GM23248 (cell line): ENCODE results near the gene RTEL1. TPM values are rescaled to one million over a fixed set of nuclear protein-coding genes. Genes with fewer than 3 reads are reported as not detected.

Experiments used
- DNase-seq: peaks from one replicate; pipeline ENCODE4 v3.0.0-alpha.2; 2015
- H2AFZ ChIP-seq: fragments of 200-600 bp; sonication (generic); 2 replicates; pipeline ENCODE4 v1.6.1; 2016; ENCODE audit warnings: antibody characterized with exemption
- H3F3A ChIP-seq: fragments of 200-600 bp; sonication (generic); 2 replicates; pipeline ENCODE4 v1.6.1; 2016; ENCODE audit warnings: mild to moderate bottlenecking, antibody characterized with exemption, mixed run types; ENCODE audit not compliant: insufficient read depth
- H3K27ac ChIP-seq: fragments of 200-600 bp; sonication (generic); 2 replicates; pipeline ENCODE4 v1.5.1; 2016; ENCODE audit warnings: mild to moderate bottlenecking
- H3K27me3 ChIP-seq: fragments of 200-600 bp; sonication (generic); replicated peaks from 2 replicates; pipeline ENCODE4 v1.6.1; 2016; ENCODE audit warnings: mild to moderate bottlenecking; ENCODE audit not compliant: insufficient read depth
- H3K36me3 ChIP-seq: fragments of 200-600 bp; sonication (generic); 2 replicates; pipeline ENCODE4 v1.6.1; 2016; ENCODE audit warnings: low read depth, mild to moderate bottlenecking
- H3K4me1 ChIP-seq: fragments of 200-600 bp; sonication (generic); 2 replicates; pipeline ENCODE4 v1.6.1; 2016; ENCODE audit warnings: mild to moderate bottlenecking; ENCODE audit not compliant: insufficient read depth
- H3K4me2 ChIP-seq: fragments of 200-600 bp; sonication (generic); one replicate; pipeline ENCODE4 v1.6.1; 2016; ENCODE audit warnings: mild to moderate bottlenecking; ENCODE audit not compliant: unreplicated experiment
- H3K4me3 ChIP-seq: fragments of 200-600 bp; sonication (generic); 2 replicates; pipeline ENCODE4 v1.5.1; 2016; ENCODE audit warnings: mild to moderate bottlenecking
- H3K79me2 ChIP-seq: fragments of 200-600 bp; sonication (generic); 2 replicates; pipeline ENCODE4 v1.6.1; 2016; ENCODE audit warnings: mild to moderate bottlenecking; ENCODE audit not compliant: insufficient read depth
- H3K9ac ChIP-seq: fragments of 200-600 bp; sonication (generic); 2 replicates; pipeline ENCODE4 v1.6.1; 2016; ENCODE audit warnings: mild to moderate bottlenecking
- H3K9me2 ChIP-seq: fragments of 200-600 bp; sonication (generic); 2 replicates; pipeline ENCODE4 v1.6.1; 2016; ENCODE audit warnings: mixed run types, mild to moderate bottlenecking, moderate library complexity; ENCODE audit not compliant: insufficient read depth
- H3K9me3 ChIP-seq: fragments of 200-600 bp; sonication (generic); one replicate; pipeline ENCODE4 v1.6.1; 2017; ENCODE audit warnings: low read depth
- H4K20me1 ChIP-seq: fragments of 200-600 bp; sonication (generic); 2 replicates; pipeline ENCODE4 v1.6.0; 2016; ENCODE audit not compliant: insufficient read depth
- EZH2 ChIP-seq: fragments of 200-600 bp; sonication (generic); IDR thresholded peaks from 2 replicates; pipeline ENCODE4 v1.6.1; 2018; ENCODE audit warnings: antibody characterized with exemption, mild to moderate bottlenecking; ENCODE audit not compliant: insufficient read depth, poor library complexity, severe bottlenecking
- EZH2phosphoT487 ChIP-seq: fragments of 200-600 bp; sonication (generic); IDR thresholded peaks from 2 replicates; pipeline ENCODE4 v1.6.1; 2018; ENCODE audit warnings: antibody characterized with exemption, moderate library complexity, mild to moderate bottlenecking, low read depth; ENCODE audit not compliant: insufficient read depth
- whole genome bisulfite sequencing, 2 experiments: methylation state at CpG; one replicate each; pipeline ENCODE4 v1.1.6; 2015 to 2017; ENCODE audit warnings: low lambda C conversion rate in 2 of 2, low coverage in 1 of 2; ENCODE audit errors: missing lambda C conversion rate in 2 of 2; 5-methylcytosine and 5-hydroxymethylcytosine counted together
- in situ Hi-C: fragments of 300-500 bp; cut with MboI; formaldehyde crosslinking; loops from 2 replicates; pipeline ENCODE4 v1.15.0; 2020
- polyA plus RNA-seq: library from polyadenylated mRNA; unstranded; fragments of >200 nt; fragmentation: Nextera tagmentation; extraction: Ambion mirVana; gene quantifications from 2 replicates; pipeline ENCODE4 v1.2.1, GENCODE V29; 2016
- small RNA-seq: library from RNA; depleted of rRNA; stranded (forward); fragments of <200 nt; gene quantifications from one replicate; pipeline ENCODE3, GENCODE V24; 2014; ENCODE audit warnings: low read depth, low replicate concordance
- total RNA-seq: library from RNA; depleted of rRNA; stranded (reverse); fragments of >200 nt; shearing (Covaris generic); gene quantifications from 2 replicates; pipeline ENCODE4 v1.2.3, GENCODE V29; 2014; rRNA removed

Gene RTEL1
- total and polyA plus RNA-seq, 2 experiments from 2014 or later = 8.6 to 15.6 TPM

DNA sequence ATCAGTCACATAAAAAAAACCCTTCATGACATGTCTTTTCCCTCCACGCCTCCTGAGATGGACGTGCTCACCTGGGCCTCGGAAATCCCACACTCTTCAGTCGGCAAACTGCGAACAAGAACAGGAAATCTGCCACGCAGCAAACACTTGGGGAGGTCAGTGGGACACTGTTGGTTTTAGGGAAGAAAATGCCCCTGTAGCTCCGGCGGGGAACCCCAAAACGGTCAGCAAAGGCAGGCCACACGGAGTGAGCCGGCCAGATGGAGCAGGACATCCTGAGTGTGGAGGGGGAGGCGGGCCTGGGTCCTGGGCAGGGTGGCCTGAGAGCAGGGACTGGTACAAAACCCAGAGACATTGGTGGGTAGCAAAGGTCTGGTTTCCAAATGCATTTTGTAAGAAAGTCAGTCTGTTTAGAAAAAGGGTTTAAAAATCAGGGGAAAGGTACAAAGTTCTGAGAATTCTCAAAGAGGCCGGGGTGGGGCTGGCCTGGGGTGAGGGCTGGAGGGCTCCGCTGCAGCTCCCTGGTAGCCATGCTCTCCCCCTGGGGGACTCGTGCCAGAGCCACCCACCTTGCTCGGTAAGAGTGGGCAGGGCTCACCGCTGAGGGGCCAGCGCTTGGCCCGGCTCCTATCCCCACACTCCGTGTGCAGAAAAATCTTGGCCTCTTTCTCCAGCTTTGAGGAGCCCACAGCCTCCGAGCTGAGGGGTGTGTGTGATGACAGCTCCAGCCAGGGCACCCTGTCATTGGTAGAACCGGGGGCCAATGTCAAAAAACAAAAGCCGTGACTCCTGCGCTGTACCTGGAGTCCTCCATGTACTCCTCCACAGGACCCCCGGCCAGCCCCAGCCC, 86.7 kb downstream of the RTEL1 start:
- no peak overlapping the region for H3K9ac ChIP-seq
- H3K27ac ChIP-seq = no peak overlapping the region
- H3K9me3 ChIP-seq = no peaks in the 10 kb centered on the region
- H3K9me2 ChIP-seq = no peaks in the 10 kb centered on the region
- no peaks in the 10 kb centered on the region for H3K27me3 ChIP-seq
- no peak for DNase-seq
- no peaks in the 10 kb centered on the region for H4K20me1 ChIP-seq
- peaks cover 7% of the 10 kb centered on the region; the same call in 1 of the 2 replicates for H3K4me1 ChIP-seq
- WGBS, 2 experiments = 81 to 82% methylated on average over 25 of the region's 25 CpGs
- H2AFZ ChIP-seq = no peak overlapping the region
- H3K36me3 ChIP-seq = 0 out of 2 replicates have a peak, but pooled peaks cover 8% of the 10 kb centered on the region
- in situ Hi-C loops = no loop called here
- no peak overlapping the region for H3K4me3 ChIP-seq
- TF ChIP-seq EZH2phosphoT487 (no peak), EZH2 (no peak)
- no peaks in the 10 kb centered on the region for H3K79me2 ChIP-seq
- peaks cover 12% of the 10 kb centered on the region; the same call in 1 of the 2 replicates for H3F3A ChIP-seq
- H3K4me2 ChIP-seq = no peak overlapping the region

DNA sequence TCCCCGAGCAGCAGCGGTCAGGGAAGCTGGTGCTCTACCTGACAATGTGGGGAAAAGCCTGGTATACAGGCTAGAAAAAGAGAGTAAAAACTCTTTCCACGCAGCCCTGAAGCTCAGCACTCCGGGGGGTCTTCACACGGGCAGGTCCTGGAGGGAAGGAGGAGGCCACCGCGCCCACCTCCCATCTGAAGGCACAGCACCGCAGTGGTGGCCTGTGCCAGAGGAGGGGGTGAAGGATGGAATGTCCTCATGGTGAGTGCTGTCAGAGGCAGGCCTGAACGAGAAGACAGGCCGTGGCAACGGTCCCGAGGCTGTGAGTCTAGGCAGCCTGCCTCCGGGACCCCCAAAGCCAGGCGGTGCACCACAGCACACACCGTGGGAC, 87.3 kb downstream of the RTEL1 start:
- no peak for DNase-seq

More for the DNA sequence above, 87.3 kb downstream of the RTEL1 start:
- no peaks in the 10 kb centered on the region for H3K9me2 ChIP-seq
- no peak for TF ChIP-seq EZH2
- no peak for TF ChIP-seq EZH2phosphoT487
- no peak overlapping the region for H3K4me3 ChIP-seq
- in situ Hi-C loops = no loop called here
- WGBS, 2 experiments = 70 to 73% methylated on average over 12 to 15 of the region's 15 CpGs
- H3K4me2 ChIP-seq = no peak overlapping the region
- peaks cover 12% of the 10 kb centered on the region; the same call in 1 of the 2 replicates for H3F3A ChIP-seq
- no peaks in the 10 kb centered on the region for H4K20me1 ChIP-seq
- no peaks in the 10 kb centered on the region for H3K79me2 ChIP-seq
- no peak overlapping the region for H3K27ac ChIP-seq
- peaks cover 7% of the 10 kb centered on the region; the same call in 1 of the 2 replicates for H3K4me1 ChIP-seq
- H3K9me3 ChIP-seq = no peaks in the 10 kb centered on the region
- no peak overlapping the region for H2AFZ ChIP-seq
- H3K9ac ChIP-seq = no peak overlapping the region
- H3K36me3 ChIP-seq = 0 out of 2 replicates have a peak, but pooled peaks cover 8% of the 10 kb centered on the region
- no peaks in the 10 kb centered on the region for H3K27me3 ChIP-seq

Small RNA genes within 50 kb of the gene (small RNA-seq; reads per million reads assigned to genes)
- gene LIME1 (not detected), gene TNFRSF6B (not detected)

Other genes with a start within 250 kb of the RTEL1 start
- not detected in 2 replicates for gene KCNQ2, start 185.7 kb upstream of the RTEL1 start, total RNA-seq
- gene KCNQ2, start 185.7 kb upstream of the RTEL1 start, polyA plus RNA-seq = 0.38 TPM in 1 of 2 replicates, not detected in the other
- gene EEF1A2, start 159.2 kb upstream of the RTEL1 start, total RNA-seq = 0.43 TPM in 1 of 2 replicates, not detected in the other
- gene EEF1A2, start 159.2 kb upstream of the RTEL1 start, polyA plus RNA-seq = not detected in 2 replicates
- 132 and 236 TPM in 2 replicates for gene PPDPF, start 137.5 kb upstream of the RTEL1 start, total RNA-seq
- 170 and 171 TPM in 2 replicates for gene PPDPF, start 137.5 kb upstream of the RTEL1 start, polyA plus RNA-seq
- gene PTK6, start 120.9 kb upstream of the RTEL1 start, total RNA-seq = 0.13 TPM in 1 of 2 replicates, not detected in the other
- 0.06 TPM in 1 of 2 replicates, not detected in the other for gene PTK6, start 120.9 kb upstream of the RTEL1 start, polyA plus RNA-seq
- not detected in 2 replicates for gene SRMS, start 110.6 kb upstream of the RTEL1 start, total RNA-seq
- not detected in 2 replicates for gene SRMS, start 110.6 kb upstream of the RTEL1 start, polyA plus RNA-seq
- gene FNDC11, start 104.2 kb upstream of the RTEL1 start, total RNA-seq = 0.65 TPM in 1 of 2 replicates, not detected in the other
- gene FNDC11, start 104.2 kb upstream of the RTEL1 start, polyA plus RNA-seq = 0.15 and 0.37 TPM in 2 replicates
- gene HELZ2, start 84.1 kb upstream of the RTEL1 start, total RNA-seq = 17.5 and 25.2 TPM in 2 replicates
- 3.0 and 3.7 TPM in 2 replicates for gene HELZ2, start 84.1 kb upstream of the RTEL1 start, polyA plus RNA-seq
- gene GMEB2, start 31.2 kb upstream of the RTEL1 start, total RNA-seq = 13.6 and 15.4 TPM in 2 replicates
- gene GMEB2, start 31.2 kb upstream of the RTEL1 start, polyA plus RNA-seq = 7.7 and 7.8 TPM in 2 replicates
- 26.8 and 37.6 TPM in 2 replicates for gene STMN3, start 4.9 kb upstream of the RTEL1 start, total RNA-seq
- 18.5 and 18.6 TPM in 2 replicates for gene STMN3, start 4.9 kb upstream of the RTEL1 start, polyA plus RNA-seq
- 36.9 and 39.9 TPM in 2 replicates for gene TNFRSF6B, start 38.3 kb downstream of the RTEL1 start, total RNA-seq
- gene TNFRSF6B, start 38.3 kb downstream of the RTEL1 start, polyA plus RNA-seq = 17.4 and 17.5 TPM in 2 replicates
- gene ARFRP1, start 49.7 kb downstream of the RTEL1 start, total RNA-seq = 61.4 and 65.9 TPM in 2 replicates
- 57.6 and 60.8 TPM in 2 replicates for gene ARFRP1, start 49.7 kb downstream of the RTEL1 start, polyA plus RNA-seq
- 26.2 and 28.5 TPM in 2 replicates for gene ZGPAT, start 49.7 kb downstream of the RTEL1 start, total RNA-seq
- 19.9 and 22.7 TPM in 2 replicates for gene ZGPAT, start 49.7 kb downstream of the RTEL1 start, polyA plus RNA-seq
- gene LIME1, start 78.4 kb downstream of the RTEL1 start, total RNA-seq = 14.1 and 32.0 TPM in 2 replicates
- gene LIME1, start 78.4 kb downstream of the RTEL1 start, polyA plus RNA-seq = 2.4 and 3.7 TPM in 2 replicates
- gene SLC2A4RG, start 81.5 kb downstream of the RTEL1 start, total RNA-seq = 63.9 and 64.9 TPM in 2 replicates
- 21.3 and 22.7 TPM in 2 replicates for gene SLC2A4RG, start 81.5 kb downstream of the RTEL1 start, polyA plus RNA-seq
- 1.9 and 3.9 TPM in 2 replicates for gene ZBTB46, start 173.0 kb downstream of the RTEL1 start, total RNA-seq
- gene ZBTB46, start 173.0 kb downstream of the RTEL1 start, polyA plus RNA-seq = 0.33 and 0.38 TPM in 2 replicates
- gene ABHD16B, start 203.2 kb downstream of the RTEL1 start, total RNA-seq = not detected in 2 replicates
- gene ABHD16B, start 203.2 kb downstream of the RTEL1 start, polyA plus RNA-seq = not detected in 2 replicates
- gene TPD52L2, start 207.0 kb downstream of the RTEL1 start, total RNA-seq = 198 and 214 TPM in 2 replicates
- 220 and 227 TPM in 2 replicates for gene TPD52L2, start 207.0 kb downstream of the RTEL1 start, polyA plus RNA-seq
- gene DNAJC5, start 236.8 kb downstream of the RTEL1 start, total RNA-seq = 68.0 and 70.9 TPM in 2 replicates
- 22.4 and 24.9 TPM in 2 replicates for gene DNAJC5, start 236.8 kb downstream of the RTEL1 start, polyA plus RNA-seq